GM23248 (cell line): ENCODE data around the gene GNB2. TPM values are rescaled to one million over a fixed set of nuclear protein-coding genes. Genes with fewer than 3 reads are reported as not detected.
"Not testable (repeated sequence)": the region's sequence is repeated elsewhere in the genome, so short reads cannot be mapped to it uniquely, and the experiment has no call there.

ENCODE experiments used
- DNase-seq: peaks from one replicate; pipeline ENCODE4 v3.0.0-alpha.2; 2015
- H2AFZ ChIP-seq: fragments of 200-600 bp; sonication (generic); 2 replicates; pipeline ENCODE4 v1.6.1; 2016; ENCODE audit warnings: antibody characterized with exemption
- H3F3A ChIP-seq: fragments of 200-600 bp; sonication (generic); 2 replicates; pipeline ENCODE4 v1.6.1; 2016; ENCODE audit warnings: mild to moderate bottlenecking, antibody characterized with exemption, mixed run types; ENCODE audit not compliant: insufficient read depth
- H3K27ac ChIP-seq: fragments of 200-600 bp; sonication (generic); 2 replicates; pipeline ENCODE4 v1.5.1; 2016; ENCODE audit warnings: mild to moderate bottlenecking
- H3K27me3 ChIP-seq: fragments of 200-600 bp; sonication (generic); replicated peaks from 2 replicates; pipeline ENCODE4 v1.6.1; 2016; ENCODE audit warnings: mild to moderate bottlenecking; ENCODE audit not compliant: insufficient read depth
- H3K36me3 ChIP-seq: fragments of 200-600 bp; sonication (generic); 2 replicates; pipeline ENCODE4 v1.6.1; 2016; ENCODE audit warnings: low read depth, mild to moderate bottlenecking
- H3K4me1 ChIP-seq: fragments of 200-600 bp; sonication (generic); 2 replicates; pipeline ENCODE4 v1.6.1; 2016; ENCODE audit warnings: mild to moderate bottlenecking; ENCODE audit not compliant: insufficient read depth
- H3K4me2 ChIP-seq: fragments of 200-600 bp; sonication (generic); one replicate; pipeline ENCODE4 v1.6.1; 2016; ENCODE audit warnings: mild to moderate bottlenecking; ENCODE audit not compliant: unreplicated experiment
- H3K4me3 ChIP-seq: fragments of 200-600 bp; sonication (generic); 2 replicates; pipeline ENCODE4 v1.5.1; 2016; ENCODE audit warnings: mild to moderate bottlenecking
- H3K79me2 ChIP-seq: fragments of 200-600 bp; sonication (generic); 2 replicates; pipeline ENCODE4 v1.6.1; 2016; ENCODE audit warnings: mild to moderate bottlenecking; ENCODE audit not compliant: insufficient read depth
- H3K9ac ChIP-seq: fragments of 200-600 bp; sonication (generic); 2 replicates; pipeline ENCODE4 v1.6.1; 2016; ENCODE audit warnings: mild to moderate bottlenecking
- H3K9me2 ChIP-seq: fragments of 200-600 bp; sonication (generic); 2 replicates; pipeline ENCODE4 v1.6.1; 2016; ENCODE audit warnings: mixed run types, mild to moderate bottlenecking, moderate library complexity; ENCODE audit not compliant: insufficient read depth
- H3K9me3 ChIP-seq: fragments of 200-600 bp; sonication (generic); one replicate; pipeline ENCODE4 v1.6.1; 2017; ENCODE audit warnings: low read depth
- H4K20me1 ChIP-seq: fragments of 200-600 bp; sonication (generic); 2 replicates; pipeline ENCODE4 v1.6.0; 2016; ENCODE audit not compliant: insufficient read depth
- EZH2 ChIP-seq: fragments of 200-600 bp; sonication (generic); IDR thresholded peaks from 2 replicates; pipeline ENCODE4 v1.6.1; 2018; ENCODE audit warnings: antibody characterized with exemption, mild to moderate bottlenecking; ENCODE audit not compliant: insufficient read depth, poor library complexity, severe bottlenecking
- EZH2phosphoT487 ChIP-seq: fragments of 200-600 bp; sonication (generic); IDR thresholded peaks from 2 replicates; pipeline ENCODE4 v1.6.1; 2018; ENCODE audit warnings: antibody characterized with exemption, moderate library complexity, mild to moderate bottlenecking, low read depth; ENCODE audit not compliant: insufficient read depth
- WGBS, 2 experiments: methylation state at CpG; one replicate each; pipeline ENCODE4 v1.1.6; 2015 to 2017; ENCODE audit warnings: low lambda C conversion rate in 2 of 2, low coverage in 1 of 2; ENCODE audit errors: missing lambda C conversion rate in 2 of 2; 5-methylcytosine and 5-hydroxymethylcytosine counted together
- in situ Hi-C: fragments of 300-500 bp; cut with MboI; formaldehyde crosslinking; loops from 2 replicates; pipeline ENCODE4 v1.15.0; 2020
- polyA plus RNA-seq: library from polyadenylated mRNA; unstranded; fragments of >200 nt; fragmentation: Nextera tagmentation; extraction: Ambion mirVana; gene quantifications from 2 replicates; pipeline ENCODE4 v1.2.1, GENCODE V29; 2016
- total RNA-seq: library from RNA; depleted of rRNA; stranded (reverse); fragments of >200 nt; shearing (Covaris generic); gene quantifications from 2 replicates; pipeline ENCODE4 v1.2.3, GENCODE V29; 2014

GNB2 gene
- total and polyA plus RNA-seq, 2 experiments from 2014 or later, result 89.8 to 132 TPM

- Histone ChIP-seq H3K79me2 (no peaks in the 10 kb centered on the region), H4K20me1 (no peaks in the 10 kb centered on the region), H3K4me2 (no peak overlapping the region), H3F3A (no peaks in the 10 kb centered on the region), H3K9me3 (no peaks in the 10 kb centered on the region), H2AFZ (no peak overlapping the region), H3K9ac (no peak overlapping the region), H3K27me3 (no peaks in the 10 kb centered on the region), H3K27ac (no peak overlapping the region), H3K4me3 (no peak overlapping the region), H3K4me1 (no peaks in the 10 kb centered on the region), H3K9me2 (no peaks in the 10 kb centered on the region), H3K36me3 (no peaks in the 10 kb centered on the region)
- WGBS, 2 experiments, result 81 to 82% methylated on average over 5 of the region's 5 CpGs
- in situ Hi-C loops, result no loop called here
- no peak for DNase-seq
- no peak for TF ChIP-seq EZH2phosphoT487
These were observed 8.3 kb upstream of the GNB2 start for GRCh38 chr7:100665168-100665726.

- DNase-seq, result no peak
- Histone ChIP-seq H3K27ac (no peak overlapping the region), H3K4me1 (no peaks in the 10 kb centered on the region), H3K9me2 (no peaks in the 10 kb centered on the region), H3K27me3 (no peaks in the 10 kb centered on the region), H3K79me2 (no peaks in the 10 kb centered on the region), H3K4me3 (no peak overlapping the region), H3K4me2 (no peak overlapping the region), H4K20me1 (no peaks in the 10 kb centered on the region), H2AFZ (no peak overlapping the region), H3K9ac (no peak overlapping the region), H3F3A (no peaks in the 10 kb centered on the region), H3K9me3 (no peaks in the 10 kb centered on the region), H3K36me3 (no peaks in the 10 kb centered on the region)
- no peak for TF ChIP-seq EZH2phosphoT487
- TF ChIP-seq EZH2, result no peak
- WGBS, 2 experiments, result 73 to 76% methylated on average over 16 of the region's 16 CpGs
- in situ Hi-C loops, result no loop called here
These were observed 6.0 kb upstream of the GNB2 start for GRCh38 chr7:100667331-100668068.

GRCh38 chr7:100668069-100668449 is 5.5 kb upstream of the GNB2 start:
- 46 to 52% methylated on average over 2 of the region's 2 CpGs for WGBS, 2 experiments
- Histone ChIP-seq H3K79me2 (no peaks in the 10 kb centered on the region), H3K27ac (no peak overlapping the region), H3K9ac (no peak overlapping the region), H3K4me3 (no peak overlapping the region), H3K4me2 (no peak overlapping the region), H3K9me2 (no peaks in the 10 kb centered on the region), H3K27me3 (no peaks in the 10 kb centered on the region), H3K4me1 (no peaks in the 10 kb centered on the region), H2AFZ (no peak overlapping the region), H4K20me1 (no peaks in the 10 kb centered on the region), H3K9me3 (no peaks in the 10 kb centered on the region), H3F3A (no peaks in the 10 kb centered on the region), H3K36me3 (no peaks in the 10 kb centered on the region)
- TF ChIP-seq EZH2, result no peak
- no peak for TF ChIP-seq EZH2phosphoT487
- no peak for DNase-seq
- in situ Hi-C loops, result no loop called here

- H3K4me3 ChIP-seq, H4K20me1 ChIP-seq, H3K4me2 ChIP-seq, H3K4me1 ChIP-seq, H3K27ac ChIP-seq, H3F3A ChIP-seq, H3K9me3 ChIP-seq, H2AFZ ChIP-seq, DNase-seq, H3K79me2 ChIP-seq, H3K9ac ChIP-seq, in situ Hi-C loops, H3K27me3 ChIP-seq, H3K36me3 ChIP-seq, H3K9me2 ChIP-seq: not testable (repeated sequence)
- 89 to 92% methylated on average over 11 to 12 of the region's 12 CpGs for WGBS, 2 experiments
These were observed 4.4 kb upstream of the GNB2 start for GRCh38 chr7:100669106-100669505.
